ENCODE measurements around the gene GCNT2.

GRCh38 chr6:10559522-10560152 lies 38.5 kb downstream of the GCNT2 start:
- TF ChIP-seq CTCF (IDR thresholded peaks at IDR 0.05) (no peak), POLR2A (IDR thresholded peaks at IDR 0.05) (no peak)

Data from upper lobe of left lung (tissue), 4 donors.